KOPT-K1 (cell line): ENCODE results near the gene CCL7.

Experiments
- H3K27ac ChIP-seq: fragments of 200-600 bp; sonication (generic); 2 replicates; pipeline ENCODE4 v1.5.1; 2016; ENCODE audit warnings: antibody characterized with exemption, mild to moderate bottlenecking, low read depth, low read length; ENCODE audit not compliant: poor library complexity, severe bottlenecking
- H3K36me3 ChIP-seq: fragments of 200-600 bp; sonication (generic); 2 replicates; pipeline ENCODE4 v1.5.1; 2017; ENCODE audit warnings: antibody characterized with exemption, mild to moderate bottlenecking, low read length, moderate library complexity; ENCODE audit not compliant: insufficient read depth
- H3K9me3 ChIP-seq: fragments of 200-600 bp; sonication (generic); 2 replicates; pipeline ENCODE4 v1.5.1; 2017; ENCODE audit warnings: antibody characterized with exemption, low read length, mild to moderate bottlenecking; ENCODE audit not compliant: insufficient read depth, poor library complexity, severe bottlenecking

The CCL7 gene

DNA sequence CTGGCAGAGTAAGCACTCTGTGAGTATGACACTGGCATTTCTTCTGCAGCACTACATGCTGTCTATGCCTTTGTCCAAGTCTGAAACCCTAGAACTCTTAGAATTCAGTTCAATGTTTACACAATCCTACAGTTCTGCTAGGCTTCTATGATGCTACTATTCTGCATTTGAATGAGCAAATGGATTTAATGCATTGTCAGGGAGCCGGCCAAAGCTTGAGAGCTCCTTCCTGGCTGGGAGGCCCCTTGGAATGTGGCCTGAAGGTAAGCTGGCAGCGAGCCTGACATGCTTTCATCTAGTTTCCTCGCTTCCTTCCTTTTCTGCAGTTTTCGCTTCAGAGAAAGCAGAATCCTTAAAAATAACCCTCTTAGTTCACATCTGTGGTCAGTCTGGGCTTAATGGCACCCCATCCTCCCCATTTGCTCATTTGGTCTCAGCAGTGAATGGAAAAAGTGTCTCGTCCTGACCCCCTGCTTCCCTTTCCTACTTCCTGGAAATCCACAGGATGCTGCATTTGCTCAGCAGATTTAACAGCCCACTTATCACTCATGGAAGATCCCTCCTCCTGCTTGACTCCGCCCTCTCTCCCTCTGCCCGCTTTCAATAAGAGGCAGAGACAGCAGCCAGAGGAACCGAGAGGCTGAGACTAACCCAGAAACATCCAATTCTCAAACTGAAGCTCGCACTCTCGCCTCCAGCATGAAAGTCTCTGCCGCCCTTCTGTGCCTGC lies 15.2 kb upstream of the CCL7 start, which contains the start of gene CCL2:
Gene CCL2 (plus strand): TSS at position 635 of the 730 bp plus-strand sequence. CDS start 65 bp downstream, at position 700.
- Histone ChIP-seq H3K27ac (no peak within 1 kb of the TSS), H3K9me3 (no peaks in the 10 kb centered on the region), H3K36me3 (no peaks in the 10 kb centered on the region)

DNA sequence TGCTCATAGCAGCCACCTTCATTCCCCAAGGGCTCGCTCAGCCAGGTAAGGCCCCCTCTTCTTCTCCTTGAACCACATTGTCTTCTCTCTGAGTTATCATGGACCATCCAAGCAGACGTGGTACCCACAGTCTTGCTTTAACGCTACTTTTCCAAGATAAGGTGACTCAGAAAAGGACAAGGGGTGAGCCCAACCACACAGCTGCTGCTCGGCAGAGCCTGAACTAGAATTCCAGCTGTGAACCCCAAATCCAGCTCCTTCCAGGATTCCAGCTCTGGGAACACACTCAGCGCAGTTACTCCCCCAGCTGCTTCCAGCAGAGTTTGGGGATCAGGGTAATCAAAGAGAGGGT lies 14.7 kb upstream of the CCL7 start:
- no peaks in the 10 kb centered on the region for H3K9me3 ChIP-seq
- no peak overlapping the region for H3K27ac ChIP-seq
- no peaks in the 10 kb centered on the region for H3K36me3 ChIP-seq

DNA sequence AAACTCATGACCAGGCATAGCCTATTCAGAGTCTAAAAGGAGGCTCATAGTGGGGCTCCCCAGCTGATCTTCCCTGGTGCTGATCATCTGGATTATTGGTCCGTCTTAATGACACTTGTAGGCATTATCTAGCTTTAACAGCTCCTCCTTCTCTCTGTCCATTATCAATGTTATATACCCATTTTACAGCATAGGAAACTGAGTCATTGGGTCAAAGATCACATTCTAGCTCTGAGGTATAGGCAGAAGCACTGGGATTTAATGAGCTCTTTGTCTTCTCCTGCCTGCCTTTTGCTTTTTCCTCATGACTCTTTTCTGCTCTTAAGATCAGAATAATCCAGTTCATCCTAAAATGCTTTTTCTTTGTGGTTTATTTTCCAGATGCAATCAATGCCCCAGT lies 14.2 kb upstream of the CCL7 start:
- H3K27ac ChIP-seq: no peak overlapping the region
- H3K9me3 ChIP-seq: no peaks in the 10 kb centered on the region
- H3K36me3 ChIP-seq: no peaks in the 10 kb centered on the region

DNA sequence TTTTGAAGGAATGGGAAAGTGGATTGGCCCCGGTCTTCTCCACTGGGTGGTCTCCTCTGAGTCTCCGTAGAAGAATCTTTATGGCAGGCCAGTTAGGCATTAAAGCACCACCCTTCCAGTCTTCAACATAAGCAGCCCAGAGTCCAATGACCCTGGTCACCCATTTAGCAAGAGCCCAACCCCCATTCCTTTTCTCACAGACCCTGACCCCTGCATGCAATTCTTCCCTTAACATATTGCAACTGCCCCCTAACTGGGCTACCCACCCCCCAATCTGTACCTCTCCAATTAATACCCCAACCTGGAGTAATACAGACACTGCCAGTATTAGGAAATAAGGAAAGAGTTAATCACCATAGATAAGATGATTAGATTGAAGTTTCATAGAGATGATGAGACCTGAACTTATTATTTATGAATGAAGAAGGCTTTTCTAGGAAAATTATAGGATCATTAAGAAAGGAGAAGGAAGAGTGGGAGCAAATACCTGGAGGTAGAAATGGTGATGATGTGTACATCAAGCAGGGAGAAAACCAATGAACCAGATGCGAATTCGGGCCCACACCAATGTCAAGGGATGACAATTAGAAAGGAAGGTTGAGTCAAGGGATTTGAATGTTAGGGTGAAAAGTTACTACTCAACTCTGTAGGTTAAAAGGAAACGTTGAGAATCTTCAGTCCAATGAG lies 12.6 kb upstream of the CCL7 start:
- H3K27ac ChIP-seq: no peak overlapping the region
- H3K36me3 ChIP-seq: no peaks in the 10 kb centered on the region
- H3K9me3 ChIP-seq: no peaks in the 10 kb centered on the region

DNA sequence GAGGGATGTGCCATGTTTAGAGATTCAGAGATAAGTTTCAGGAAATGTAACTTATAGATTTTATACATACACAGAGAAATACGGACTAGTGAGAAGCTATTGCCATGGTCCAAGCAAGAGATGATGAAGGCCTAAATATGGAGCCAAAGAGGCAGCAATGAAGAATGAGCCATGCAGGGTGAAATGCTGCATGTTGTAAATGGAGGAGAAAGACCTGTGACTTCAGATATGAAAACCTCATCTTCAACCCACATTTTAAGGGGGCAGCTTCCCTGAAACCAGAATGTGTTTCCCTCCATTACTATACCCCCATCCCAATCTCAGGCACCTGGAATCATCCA lies 12.1 kb upstream of the CCL7 start:
- no peaks in the 10 kb centered on the region for H3K9me3 ChIP-seq
- H3K36me3 ChIP-seq: no peaks in the 10 kb centered on the region
- H3K27ac ChIP-seq: no peak overlapping the region

DNA sequence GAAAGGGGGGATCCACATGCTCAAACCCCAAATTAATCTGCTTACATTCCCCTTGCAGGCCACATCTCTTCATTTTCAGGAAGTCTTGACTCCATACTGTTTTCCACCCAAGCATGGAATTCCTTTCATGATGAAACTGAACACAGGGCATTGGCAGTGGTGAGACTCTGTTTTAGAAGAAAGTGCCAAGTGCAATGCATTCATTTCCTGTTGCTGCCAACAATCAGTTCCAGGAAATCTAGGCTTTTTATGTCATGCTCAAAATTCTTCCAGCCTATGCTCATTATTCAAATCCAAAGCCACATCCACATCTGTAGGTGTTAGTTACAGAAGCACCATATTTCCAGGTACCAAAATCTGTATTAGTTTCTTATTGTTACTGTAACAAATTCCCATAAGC lies 10.9 kb upstream of the CCL7 start:
- Histone ChIP-seq H3K9me3 (no peaks in the 10 kb centered on the region), H3K27ac (no peak overlapping the region), H3K36me3 (no peaks in the 10 kb centered on the region)

DNA sequence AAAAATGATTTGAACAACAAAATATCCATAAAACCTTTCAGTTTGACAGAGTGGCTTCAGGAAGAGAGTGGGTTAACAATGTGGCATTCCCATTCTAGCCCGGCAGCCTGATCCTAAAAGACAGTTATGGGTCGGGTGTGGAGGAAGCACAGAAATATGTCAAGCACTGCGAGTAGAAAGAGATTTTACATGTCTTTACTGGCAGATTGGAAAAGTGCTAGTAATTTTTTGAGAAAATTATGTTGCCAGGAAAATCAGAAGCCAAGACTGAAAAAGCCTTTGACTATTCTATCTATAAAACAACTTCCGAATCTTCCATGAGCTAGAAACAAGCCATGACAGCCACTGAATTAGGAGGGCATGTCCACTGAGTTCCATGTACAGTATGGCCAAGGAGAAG lies 9.2 kb upstream of the CCL7 start:
- Histone ChIP-seq H3K36me3 (no peaks in the 10 kb centered on the region), H3K27ac (no peak overlapping the region), H3K9me3 (no peaks in the 10 kb centered on the region)

DNA sequence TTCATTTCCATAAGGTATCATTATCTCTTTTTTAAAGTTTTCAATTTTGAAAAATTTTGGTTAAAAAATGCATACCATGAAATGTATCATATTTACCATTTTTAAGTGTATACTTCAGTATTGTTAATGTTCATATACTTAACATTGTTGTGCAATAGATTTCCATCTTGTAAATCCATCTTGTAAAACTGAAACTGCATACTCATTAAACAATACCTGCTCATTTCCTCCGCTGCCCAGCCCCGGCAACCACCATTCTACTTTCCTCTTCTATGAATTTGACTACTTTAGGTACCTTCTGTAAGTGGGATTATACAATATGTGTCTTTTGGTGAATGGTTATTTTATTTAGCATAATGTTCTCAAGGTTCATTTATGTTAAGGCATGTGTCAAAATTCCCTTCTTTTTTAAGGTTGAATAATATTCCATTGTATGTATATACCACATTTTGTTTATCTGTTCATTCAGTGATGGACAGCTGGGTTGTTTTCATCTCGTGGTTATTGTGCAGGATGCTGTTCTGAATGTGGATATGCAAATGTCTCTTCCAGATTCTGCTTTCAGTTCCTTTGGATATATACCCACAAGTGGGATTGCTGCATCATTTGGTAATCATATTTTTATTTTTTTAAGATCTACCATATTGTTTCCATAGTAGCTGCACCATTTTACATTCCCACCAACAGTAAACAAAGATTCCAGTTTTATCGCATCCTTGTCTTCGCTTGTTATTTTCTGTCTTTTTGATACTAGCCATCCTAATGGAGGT lies 8.3 kb upstream of the CCL7 start:
- Histone ChIP-seq H3K9me3 (no peaks in the 10 kb centered on the region), H3K36me3 (no peaks in the 10 kb centered on the region), H3K27ac (no peak overlapping the region)

DNA sequence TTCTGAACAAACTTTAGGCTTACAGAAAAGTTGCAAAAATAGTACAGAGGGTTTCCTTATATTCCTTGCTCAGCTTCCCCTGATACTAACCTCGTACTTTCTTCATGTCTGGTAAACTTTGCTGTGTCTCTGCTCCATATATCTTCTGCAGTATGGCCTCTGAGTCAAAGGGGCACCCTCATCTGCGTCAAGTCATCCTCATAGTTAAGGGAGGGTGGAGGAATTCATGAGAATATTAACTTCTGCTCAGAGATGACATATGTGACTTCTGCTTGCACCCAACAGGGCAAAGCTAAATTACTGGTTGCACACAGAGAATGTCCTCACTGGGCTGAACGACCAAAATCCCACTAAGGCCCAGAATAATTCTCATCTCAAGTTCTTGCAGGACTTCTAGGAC lies 4.3 kb upstream of the CCL7 start:
- no peaks in the 10 kb centered on the region for H3K9me3 ChIP-seq
- H3K27ac ChIP-seq: no peak overlapping the region
- no peaks in the 10 kb centered on the region for H3K36me3 ChIP-seq

DNA sequence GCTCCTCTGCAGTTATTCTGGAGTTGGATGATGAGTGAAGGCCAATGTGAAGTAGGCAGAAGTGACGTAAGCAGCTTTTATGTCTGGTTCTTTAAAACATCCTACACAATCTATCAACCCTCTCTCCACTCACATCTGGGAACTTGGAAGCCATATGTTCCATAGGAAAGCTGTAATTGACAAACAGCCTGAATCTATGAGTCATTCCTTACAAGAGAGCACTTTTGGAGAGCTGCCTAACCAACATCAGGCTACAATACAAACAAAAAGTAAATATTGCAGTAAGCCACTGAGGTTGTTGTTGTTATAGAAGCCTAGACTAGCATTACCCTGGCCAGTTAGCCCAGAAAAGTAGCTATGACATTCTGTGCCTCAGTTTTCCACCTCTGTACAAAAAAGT lies 5.9 kb downstream of the CCL7 start:
- Histone ChIP-seq H3K9me3 (no peaks in the 10 kb centered on the region), H3K27ac (no peak overlapping the region), H3K36me3 (no peaks in the 10 kb centered on the region)

DNA sequence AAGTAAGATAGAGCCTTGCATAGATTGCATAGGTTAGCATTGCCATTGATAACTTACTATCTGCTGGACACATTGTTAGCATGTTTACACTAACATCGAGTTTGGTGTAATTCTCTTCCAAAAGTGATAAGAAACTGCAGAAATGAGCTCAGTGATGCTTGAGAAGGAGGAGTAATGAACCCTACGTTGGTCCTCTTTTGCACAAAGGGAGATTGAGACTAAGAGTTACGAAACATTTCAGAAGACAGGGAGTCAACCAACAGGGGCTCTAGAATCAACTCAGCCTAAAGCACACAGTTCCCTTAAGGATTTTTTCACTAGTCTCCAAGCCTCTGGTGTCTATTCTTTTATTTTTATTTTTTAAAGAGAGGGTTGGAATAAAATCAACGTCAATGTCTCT lies 6.8 kb downstream of the CCL7 start:
- no peaks in the 10 kb centered on the region for H3K36me3 ChIP-seq
- no peak overlapping the region for H3K27ac ChIP-seq
- no peaks in the 10 kb centered on the region for H3K9me3 ChIP-seq

DNA sequence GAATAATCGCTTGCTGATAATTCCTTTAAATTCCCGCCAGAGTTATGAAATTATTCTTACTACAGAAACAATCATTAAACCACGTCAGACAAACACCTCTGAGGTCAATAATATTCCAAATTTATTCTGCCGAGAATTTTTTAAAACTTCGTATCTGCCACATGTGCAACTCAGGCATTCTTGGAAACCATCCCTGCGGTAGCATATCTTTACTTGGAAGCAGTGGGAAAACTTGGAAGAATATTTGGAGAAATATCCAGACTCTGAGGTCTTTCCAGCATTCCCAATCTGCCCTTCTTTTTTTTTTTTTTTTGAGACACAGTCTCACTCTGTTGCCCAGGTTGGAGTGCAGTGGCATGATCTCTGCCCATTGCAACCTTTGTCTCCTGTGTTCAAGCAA lies 13.6 kb downstream of the CCL7 start:
- Histone ChIP-seq H3K9me3 (no peaks in the 10 kb centered on the region), H3K36me3 (no peaks in the 10 kb centered on the region), H3K27ac (no peak overlapping the region)

DNA sequence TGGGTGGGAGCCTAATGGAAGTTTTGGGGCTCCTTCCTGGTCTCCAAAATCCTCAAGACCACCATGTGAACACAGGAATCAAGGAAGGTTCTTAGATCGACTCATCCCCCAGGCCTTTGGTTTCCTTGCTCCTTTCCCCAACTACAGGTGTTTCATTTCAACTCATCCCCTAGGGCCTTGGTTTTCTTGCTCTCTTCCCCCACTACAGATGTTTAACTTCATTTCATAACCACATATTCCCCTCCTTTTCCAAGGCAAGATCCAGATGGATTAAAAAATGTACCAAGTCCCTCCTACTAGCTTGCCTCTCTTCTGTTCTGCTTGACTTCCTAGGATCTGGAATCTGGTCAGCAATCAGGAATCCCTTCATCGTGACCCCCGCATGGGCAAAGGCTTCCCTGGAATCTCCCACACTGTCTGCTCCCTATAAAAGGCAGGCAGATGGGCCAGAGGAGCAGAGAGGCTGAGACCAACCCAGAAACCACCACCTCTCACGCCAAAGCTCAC lies 15.3 kb downstream of the CCL7 start, which contains the start of gene CCL11:
Gene CCL11 (plus strand): TSS at position 457 of the 507 bp plus-strand sequence. CDS start 67 bp downstream, outside the sequence.
- Histone ChIP-seq H3K9me3 (no peaks in the 10 kb centered on the region), H3K36me3 (no peaks in the 10 kb centered on the region), H3K27ac (no peak within 1 kb of the TSS)

DNA sequence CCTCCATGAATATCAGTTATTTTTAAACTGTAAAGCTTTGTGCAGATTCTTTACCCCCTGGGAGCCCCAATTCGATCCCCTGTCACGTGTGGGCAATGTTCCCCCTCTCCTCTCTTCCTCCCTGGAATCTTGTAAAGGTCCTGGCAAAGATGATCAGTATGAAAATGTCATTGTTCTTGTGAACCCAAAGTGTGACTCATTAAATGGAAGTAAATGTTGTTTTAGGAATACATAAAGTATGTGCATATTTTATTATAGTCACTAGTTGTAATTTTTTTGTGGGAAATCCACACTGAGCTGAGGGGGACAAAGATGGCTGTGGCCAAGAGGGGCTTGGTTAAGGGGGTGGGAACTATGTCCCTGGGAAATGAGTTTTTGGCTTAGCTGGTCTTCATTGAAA lies 17.9 kb downstream of the CCL7 start:
- H3K27ac ChIP-seq: no peak overlapping the region
- H3K9me3 ChIP-seq: no peaks in the 10 kb centered on the region

DNA sequence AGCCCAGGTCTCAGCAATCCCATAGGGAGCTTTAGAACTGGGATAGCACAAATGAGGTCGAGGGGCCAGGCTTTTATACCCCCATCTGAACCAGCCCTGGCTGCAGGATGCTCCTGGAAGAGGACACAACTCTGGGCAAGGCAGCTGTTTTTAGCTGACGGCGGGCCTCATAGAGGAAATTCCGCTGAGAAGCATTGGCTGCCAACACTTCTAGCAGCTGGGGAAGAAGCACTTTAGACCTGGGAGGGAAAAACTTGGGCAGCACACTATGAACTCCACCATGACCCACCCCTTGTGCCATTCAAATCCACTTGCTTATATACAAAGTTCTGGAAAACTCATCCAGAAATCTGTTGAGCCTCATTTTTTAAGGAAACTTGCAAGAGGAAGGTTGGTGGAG lies 20.6 kb downstream of the CCL7 start:
- no peaks in the 10 kb centered on the region for H3K36me3 ChIP-seq
- no peak overlapping the region for H3K27ac ChIP-seq
- H3K9me3 ChIP-seq: no peaks in the 10 kb centered on the region

More for the DNA sequence above, 17.9 kb downstream of the CCL7 start:
- no peaks in the 10 kb centered on the region for H3K36me3 ChIP-seq
